CD4-positive, alpha-beta T cell (primary cell): Measurements from ENCODE around the gene NATD1. TPM values are rescaled to one million over a fixed set of nuclear protein-coding genes. Genes with fewer than 3 reads are reported as not detected.
A peak's percentile ranks its signal among the peaks of the same experiment; 100 is the strongest.

Source experiments
- ATAC-seq: fragments of 200-7000 bp; cut with Tn5 transposase; one replicate; pipeline ENCODE4 v1.10.0; 2022; ENCODE audit warnings: mild to moderate bottlenecking; ENCODE audit not compliant: poor library complexity
- CTCF ChIA-PET: fragments of 350-600 bp; sonication (Branson Sonifier 250); formaldehyde crosslinking; loops from one replicate; lab custom pipeline; 2021; ENCODE audit warnings: antibody characterized with exemption, inconsistent platforms; lab: Charles Lee
- POLR2A ChIA-PET: fragments of 350-600 bp; sonication (Branson Sonifier 250); formaldehyde crosslinking; loops from one replicate; lab custom pipeline; 2021; ENCODE audit warnings: antibody characterized with exemption, inconsistent platforms; lab: Charles Lee
- DNase-seq, 14 experiments: peaks; one replicate each; pipeline ENCODE4 v3.0.0-alpha.2; 2013 to 2020; ENCODE audit warnings: mixed read lengths in 2 of 14
- H3K27ac ChIP-seq, 2 donors: one replicate each; pipeline versions ENCODE4 v1.5.1 to v1.7.0; 2013; ENCODE audit warnings: low read length in 2 of 2, low read depth in 1 of 2, mild to moderate bottlenecking in 1 of 2
- H3K27me3 ChIP-seq, 2 experiments: 1 replicate in 1 of 2; 2 replicates in 1 of 2; pipeline versions ENCODE4 v1.6.1 to v1.7.0; 2013; ENCODE audit warnings: low read length in 2 of 2, control low read depth in 1 of 2, mild to moderate bottlenecking in 1 of 2, moderate library complexity in 1 of 2; ENCODE audit not compliant: insufficient read depth in 2 of 2, control insufficient read depth in 1 of 2
- H3K36me3 ChIP-seq: one replicate; pipeline ENCODE4 v1.6.1; 2013; ENCODE audit warnings: low read length, control low read depth; ENCODE audit not compliant: insufficient read depth
- H3K4me1 ChIP-seq: one replicate; pipeline ENCODE4 v1.6.1; 2013; ENCODE audit warnings: low read length, control low read depth; ENCODE audit not compliant: insufficient read depth
- H3K4me3 ChIP-seq: one replicate; pipeline ENCODE4 v1.5.1; 2013; ENCODE audit warnings: mild to moderate bottlenecking, low read length, moderate library complexity
- H3K9me3 ChIP-seq, 2 experiments: 1 replicate in 1 of 2; 2 replicates in 1 of 2; pipeline versions ENCODE4 v1.6.1 to v1.7.0; 2013; ENCODE audit warnings: low read length in 2 of 2, mild to moderate bottlenecking in 2 of 2, control low read depth in 1 of 2, moderate library complexity in 1 of 2; ENCODE audit not compliant: control insufficient read depth in 1 of 2, insufficient read depth in 1 of 2
- H3K27ac Mint-ChIP-seq: one replicate; pipeline ENCODE4 v1.8.0; 2020; ENCODE audit warnings: mixed read lengths
- H3K27me3 Mint-ChIP-seq: one replicate; pipeline ENCODE4 v1.8.0; 2021; ENCODE audit warnings: mixed read lengths
- H3K36me3 Mint-ChIP-seq: one replicate; pipeline ENCODE4 v1.8.0; 2021; ENCODE audit warnings: low read depth, mixed read lengths
- H3K4me1 Mint-ChIP-seq: one replicate; pipeline ENCODE4 v1.8.0; 2021; ENCODE audit warnings: low read depth, mixed read lengths
- H3K4me3 Mint-ChIP-seq: one replicate; pipeline ENCODE4 v1.8.0; 2020; ENCODE audit warnings: mild to moderate bottlenecking, mixed read lengths
- H3K9me3 Mint-ChIP-seq: one replicate; pipeline ENCODE4 v1.8.0; 2020; ENCODE audit warnings: mixed read lengths
- CTCF ChIP-seq: fragments of 200-600 bp; IDR thresholded peaks from one replicate; pipeline ENCODE4 v1.8.0; 2022; ENCODE audit warnings: antibody characterized with exemption, mild to moderate bottlenecking
- intact Hi-C, 2 experiments: fragments of 100-400 bp; cut with DNase I in 1 of 2; cut with micrococcal nuclease in 1 of 2; formaldehyde crosslinking; loops; one replicate each; pipeline versions ENCODE4 v1.15.1 to v1.9.0; 2023 to 2025; cut with DNase I, micrococcal nuclease
- total RNA-seq, 174 experiments: library from RNA in 2 of 174; stranded (reverse) in 2 of 174; gene quantifications; one replicate each; pipeline ENCODE4 v1.2.3 and lab custom pipeline; 2021 to 2026

The NATD1 gene
- total RNA-seq, 2 experiments from 2014 or later: 5.9 to 6.1 TPM

GRCh38 chr17:21241564-21241963 is 11.6 kb downstream of the NATD1 start:
- ChIA-PET CTCF (no interaction called here), POLR2A (no interaction called here)
- Mint-ChIP-seq H3K4me3 (no peak overlapping the region), H3K27me3 (no peaks in the 10 kb centered on the region), H3K36me3 (no peaks in the 10 kb centered on the region), H3K9me3 (no peaks in the 10 kb centered on the region), H3K4me1 (no peaks in the 10 kb centered on the region), H3K27ac (no peak overlapping the region)
- TF ChIP-seq CTCF: no peak
- no peak for ATAC-seq
- H3K9me3 ChIP-seq: no peaks in the 10 kb centered on the region
- no peaks in the 10 kb centered on the region for H3K27me3 ChIP-seq
- peaks cover 2% of the 10 kb centered on the region for H3K36me3 ChIP-seq
- no peak for DNase-seq
- no peak overlapping the region for H3K27ac ChIP-seq
- H3K4me3 ChIP-seq: no peak overlapping the region
- intact Hi-C loops: no loop called here
- H3K4me1 ChIP-seq: peaks cover 3% of the 10 kb centered on the region

GRCh38 chr17:21240369-21241055 is 12.7 kb downstream of the NATD1 start:
- POLR2A ChIA-PET: no interaction called here
- H3K4me1 ChIP-seq: no peaks in the 10 kb centered on the region

DNA sequence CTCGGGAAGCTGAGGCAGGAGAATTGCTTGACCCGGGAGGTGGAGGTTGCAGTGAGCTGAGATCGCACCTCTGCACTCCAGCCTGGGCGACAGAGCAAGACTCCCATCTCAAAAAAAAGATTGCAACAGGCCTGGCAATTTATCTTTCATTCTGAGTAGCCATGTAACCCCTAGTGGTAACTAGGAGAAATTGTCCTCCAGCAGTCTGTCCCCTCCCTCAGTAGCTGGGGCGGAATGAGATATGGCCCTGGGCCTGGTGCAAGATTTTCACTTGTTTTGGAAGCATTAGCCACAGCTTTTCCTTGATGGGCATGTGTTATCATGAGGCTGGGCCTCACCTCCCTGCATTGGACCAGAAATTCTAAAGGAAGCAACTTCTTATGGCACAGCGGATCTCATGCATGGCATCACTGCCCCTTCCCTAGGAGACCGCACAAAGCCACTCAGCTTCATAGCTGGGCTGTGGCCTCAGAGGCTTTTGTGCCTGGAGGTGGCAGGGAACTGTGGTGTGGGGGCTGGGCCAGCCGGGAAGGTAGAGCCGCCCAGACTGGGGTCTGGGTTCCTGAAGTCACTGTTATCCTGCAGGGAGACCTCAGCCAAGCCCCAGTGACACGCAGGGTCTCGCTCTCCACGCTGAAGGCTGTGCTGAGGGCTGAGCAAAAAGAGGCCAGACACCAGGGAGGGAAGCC is 13.4 kb downstream of the NATD1 start:
- intact Hi-C loops: no loop called here
- Histone ChIP-seq H3K27me3 (no peaks in the 10 kb centered on the region), H3K9me3 (no peaks in the 10 kb centered on the region), H3K4me1 (no peaks in the 10 kb centered on the region), H3K4me3 (no peak overlapping the region), H3K36me3 (peaks cover 2% of the 10 kb centered on the region), H3K27ac (no peak overlapping the region)
- no peak overlapping the region for H3K4me3 Mint-ChIP-seq
- H3K27ac Mint-ChIP-seq: no peak overlapping the region
- H3K27me3 Mint-ChIP-seq: no peaks in the 10 kb centered on the region
- peak in 2 of 14 experiments; percentile 20 to 26 for DNase-seq
- ChIA-PET CTCF (no interaction called here), POLR2A (no interaction called here)
- peak; percentile 23 for TF ChIP-seq CTCF
- H3K9me3 Mint-ChIP-seq: no peaks in the 10 kb centered on the region
- peak; percentile 57 for ATAC-seq
- no peaks in the 10 kb centered on the region for H3K36me3 Mint-ChIP-seq
- no peaks in the 10 kb centered on the region for H3K4me1 Mint-ChIP-seq

More at GRCh38 chr17:21240369-21241055, 12.7 kb downstream of the NATD1 start:
- Mint-ChIP-seq H3K36me3 (no peaks in the 10 kb centered on the region), H3K9me3 (no peaks in the 10 kb centered on the region), H3K4me1 (no peaks in the 10 kb centered on the region), H3K27ac (no peak overlapping the region), H3K27me3 (no peaks in the 10 kb centered on the region), H3K4me3 (no peak overlapping the region)
- no peak overlapping the region for H3K27ac ChIP-seq
- DNase-seq (no peak), ATAC-seq (no peak)
- no peak for TF ChIP-seq CTCF
- no peak overlapping the region for H3K4me3 ChIP-seq
- no peaks in the 10 kb centered on the region for H3K27me3 ChIP-seq
- H3K9me3 ChIP-seq: no peaks in the 10 kb centered on the region
- peaks cover 2% of the 10 kb centered on the region for H3K36me3 ChIP-seq
- intact Hi-C loops: no loop called here
- CTCF ChIA-PET: no interaction called here
